Measurements from ENCODE around the gene WDFY3.

GRCh38 chr4:84952004-84952403 lies 14.5 kb downstream of the WDFY3 start:
- no peak for TF ChIP-seq CTCF (IDR thresholded peaks at IDR 0.05)
- TF ChIP-seq POLR2A (IDR thresholded peaks at IDR 0.05) = no peak
